WTC11 (cell line): Measurements from ENCODE around the gene GOLGA3. TPM values are rescaled to one million over a fixed set of nuclear protein-coding genes. Genes with fewer than 3 reads are reported as not detected.

Experiments used
- ATAC-seq: fragments of 200-7000 bp; cut with Tn5 transposase; 2 replicates; pipeline ENCODE4 v1.10.0; 2021; ENCODE audit warnings: mild to moderate bottlenecking, moderate library complexity
- CTCF ChIA-PET: fragments of 300-600 bp; sonication (Branson Sonifier 250); formaldehyde crosslinking; loops from one replicate; lab custom pipeline; 2021; ENCODE audit warnings: antibody characterized with exemption; lab: Charles Lee
- POLR2A ChIA-PET: fragments of 350-600 bp; sonication (Branson Sonifier 250); formaldehyde crosslinking; loops from one replicate; lab custom pipeline; 2021; ENCODE audit warnings: antibody characterized with exemption; lab: Charles Lee
- DNase-seq: peaks from one replicate; pipeline ENCODE4 v3.0.0; 2021; ENCODE audit warnings: low spot score
- H3K27ac Mint-ChIP-seq: 2 replicates; pipeline ENCODE4 v1.8.0; 2021; ENCODE audit warnings: mixed read lengths
- H3K27me3 Mint-ChIP-seq: 2 replicates; pipeline ENCODE4 v1.8.0; 2021; ENCODE audit warnings: low read depth, mild to moderate bottlenecking, moderate library complexity, mixed read lengths
- H3K36me3 Mint-ChIP-seq: 2 replicates; pipeline ENCODE4 v1.8.0; 2021; ENCODE audit warnings: mixed read lengths
- H3K4me1 Mint-ChIP-seq: 2 replicates; pipeline ENCODE4 v1.8.0; 2022; ENCODE audit warnings: mixed read lengths
- H3K4me3 Mint-ChIP-seq: 2 replicates; pipeline ENCODE4 v1.8.0; 2021; ENCODE audit warnings: mild to moderate bottlenecking, moderate library complexity, mixed read lengths
- H3K9me3 Mint-ChIP-seq: 2 replicates; pipeline ENCODE4 v1.8.0; 2021; ENCODE audit warnings: mixed read lengths
- CREM ChIP-seq: sonication (generic); formaldehyde crosslinking; IDR thresholded peaks from 2 replicates; pipeline ENCODE4 v1.8.1; 2022; ENCODE audit warnings: mild to moderate bottlenecking, missing genetic modification reagents, moderate library complexity
- ELF4 ChIP-seq: sonication (generic); formaldehyde crosslinking; IDR thresholded peaks from 2 replicates; pipeline ENCODE4 v1.8.1; 2022; ENCODE audit warnings: low read depth, mild to moderate bottlenecking, moderate library complexity, missing genetic modification reagents
- ESRRA ChIP-seq: sonication (generic); formaldehyde crosslinking; IDR thresholded peaks from 2 replicates; pipeline ENCODE4 v1.8.1; 2022; ENCODE audit warnings: mild to moderate bottlenecking, missing genetic modification reagents, borderline replicate concordance
- JUN ChIP-seq: sonication (generic); formaldehyde crosslinking; IDR thresholded peaks from 2 replicates; pipeline ENCODE4 v1.8.0; 2023; ENCODE audit warnings: mild to moderate bottlenecking, missing genetic modification reagents
- NR1H2 ChIP-seq: sonication (generic); formaldehyde crosslinking; IDR thresholded peaks from 2 replicates; pipeline ENCODE4 v1.9.0; 2021; ENCODE audit warnings: mild to moderate bottlenecking, moderate library complexity, missing genetic modification reagents
- OVOL2 ChIP-seq: fragments of 250-450 bp; sonication (Bioruptor Pico); IDR thresholded peaks from 2 replicates; pipeline ENCODE4 v1.9.0; 2021; ENCODE audit warnings: mild to moderate bottlenecking, borderline replicate concordance
- PRRX2 ChIP-seq: fragments of 250-450 bp; sonication (Bioruptor Pico); IDR thresholded peaks from 2 replicates; pipeline ENCODE4 v1.8.0; 2021; ENCODE audit warnings: mild to moderate bottlenecking
- SMAD4 ChIP-seq: sonication (generic); formaldehyde crosslinking; IDR thresholded peaks from 2 replicates; pipeline ENCODE4 v1.8.0; 2022; ENCODE audit warnings: mild to moderate bottlenecking, missing genetic modification reagents
- ZNF219 ChIP-seq: sonication (generic); formaldehyde crosslinking; IDR thresholded peaks from 2 replicates; pipeline ENCODE4 v1.8.0; 2023; ENCODE audit warnings: missing genetic modification reagents, mild to moderate bottlenecking, borderline replicate concordance
- ZNF317 ChIP-seq: sonication (generic); formaldehyde crosslinking; IDR thresholded peaks from 2 replicates; pipeline ENCODE4 v1.8.1; 2023; ENCODE audit warnings: low read depth, mild to moderate bottlenecking, moderate library complexity, missing genetic modification reagents, borderline replicate concordance
- total RNA-seq: library from RNA; stranded (reverse); gene quantifications from 3 replicates; pipeline ENCODE4 v1.2.3, GENCODE V29; 2021
- TF ChIP-seq, protein P1 (sequence below): fragments of 250-450 bp; sonication (Bioruptor Pico); IDR thresholded peaks from 2 replicates; pipeline ENCODE4 v1.9.0; 2021; ENCODE audit warnings: mild to moderate bottlenecking

GOLGA3 gene
- total RNA-seq, 1 experiment from 2014 or later = 47.8 TPM

DNA sequence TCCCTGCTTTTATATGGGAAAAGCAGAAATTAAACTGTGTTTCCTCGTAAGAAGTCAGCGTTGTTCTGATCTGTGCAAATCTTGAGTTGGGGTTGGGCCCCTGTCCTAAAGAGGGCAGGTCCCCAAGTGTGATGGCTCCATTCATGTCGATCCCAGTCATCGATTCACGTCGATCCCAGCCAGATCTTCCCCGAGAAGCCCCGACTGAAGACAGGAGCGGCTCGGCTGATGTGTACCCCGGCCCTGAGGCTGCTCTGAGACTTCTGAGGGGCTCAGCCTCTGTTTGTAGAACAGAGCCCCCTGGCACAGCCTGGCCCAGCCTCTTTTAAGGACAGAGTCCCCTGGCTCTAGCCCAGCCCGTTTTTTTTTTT is 108.7 kb downstream of the GOLGA3 start:
- Mint-ChIP-seq H3K36me3 (peaks cover 53% of the 10 kb centered on the region), H3K4me3 (no peak overlapping the region), H3K27me3 (no peaks in the 10 kb centered on the region), H3K9me3 (no peaks in the 10 kb centered on the region), H3K27ac (no peak overlapping the region; the same call in 1 of the 2 replicates), H3K4me1 (no peaks in the 10 kb centered on the region)
- TF ChIP-seq CREM = no peak
- CTCF ChIA-PET = no interaction called here
- POLR2A ChIA-PET = interaction anchor here (0.6 kb wide), 1 partner anchor 34 kb away, joined by 4 read pairs; no protein-coding TSS in a partner anchor
- ATAC-seq = no peak
- no peak for DNase-seq

DNA sequence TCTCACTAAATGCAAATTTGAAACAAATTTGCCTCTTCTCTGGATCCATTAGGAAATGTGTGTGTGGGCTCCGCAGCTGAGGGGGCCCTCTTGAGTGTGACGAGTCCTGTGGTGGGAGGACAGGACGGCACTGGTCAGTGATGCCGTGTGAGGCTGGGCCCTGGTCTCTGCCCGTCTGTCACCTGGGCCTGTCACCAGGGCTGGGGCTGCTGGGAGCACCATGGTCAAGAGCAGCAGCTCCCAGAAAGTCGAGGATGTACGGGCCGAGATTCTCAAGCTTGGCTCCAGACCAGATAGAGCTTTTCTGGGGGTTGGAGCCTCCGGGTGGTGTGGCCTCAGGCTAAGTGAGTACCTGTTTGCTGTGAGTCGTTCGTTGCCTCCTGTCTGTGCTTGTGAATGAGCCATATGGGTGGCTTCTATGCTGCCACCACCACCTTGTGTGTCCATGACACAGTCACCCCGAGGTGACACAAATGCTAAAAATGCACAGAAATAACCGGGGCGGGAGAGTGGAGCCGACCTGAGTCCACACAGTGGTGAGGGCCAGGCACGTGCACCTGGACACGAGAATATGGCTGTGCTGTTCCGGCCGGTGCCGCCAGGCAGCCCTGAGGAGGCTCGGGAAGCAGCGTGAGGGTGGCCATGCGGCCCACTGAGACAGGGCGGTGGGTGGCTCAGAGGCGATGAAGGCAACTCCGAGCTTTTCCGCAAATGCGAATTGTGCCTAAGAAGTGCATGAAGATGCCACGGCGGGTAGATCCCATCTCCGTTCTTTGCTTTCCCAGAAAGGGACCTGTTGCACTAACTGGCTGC is 109.3 kb downstream of the GOLGA3 start:
- ChIA-PET POLR2A (interaction anchor here (0.6 kb wide), 2 partner anchors 33 to 68 kb away, joined by 4 to 9 read pairs; no protein-coding TSS in a partner anchor), CTCF (interaction anchor here (1.9 kb wide), 1 partner anchor 50 kb away, joined by 4 read pairs; no protein-coding TSS in a partner anchor)
- Mint-ChIP-seq H3K4me3 (no peak overlapping the region), H3K27me3 (no peaks in the 10 kb centered on the region), H3K27ac (peak overlapping the region; percentile 34), H3K4me1 (no peaks in the 10 kb centered on the region), H3K9me3 (no peaks in the 10 kb centered on the region), H3K36me3 (peaks cover 56% of the 10 kb centered on the region)
- ATAC-seq (no peak), DNase-seq (no peak)
- no peak for TF ChIP-seq OVOL2
- TF ChIP-seq SMAD4 = no peak
- TF ChIP-seq ZNF219 (CRISPR knock-in tag) = no peak
- no peak for TF ChIP-seq NR1H2 (CRISPR knock-in tag)
- no peak for TF ChIP-seq ELF4
- no peak for TF ChIP-seq ESRRA
- TF ChIP-seq ZNF317 (CRISPR knock-in tag) = no peak
- TF ChIP-seq, protein P1, sequence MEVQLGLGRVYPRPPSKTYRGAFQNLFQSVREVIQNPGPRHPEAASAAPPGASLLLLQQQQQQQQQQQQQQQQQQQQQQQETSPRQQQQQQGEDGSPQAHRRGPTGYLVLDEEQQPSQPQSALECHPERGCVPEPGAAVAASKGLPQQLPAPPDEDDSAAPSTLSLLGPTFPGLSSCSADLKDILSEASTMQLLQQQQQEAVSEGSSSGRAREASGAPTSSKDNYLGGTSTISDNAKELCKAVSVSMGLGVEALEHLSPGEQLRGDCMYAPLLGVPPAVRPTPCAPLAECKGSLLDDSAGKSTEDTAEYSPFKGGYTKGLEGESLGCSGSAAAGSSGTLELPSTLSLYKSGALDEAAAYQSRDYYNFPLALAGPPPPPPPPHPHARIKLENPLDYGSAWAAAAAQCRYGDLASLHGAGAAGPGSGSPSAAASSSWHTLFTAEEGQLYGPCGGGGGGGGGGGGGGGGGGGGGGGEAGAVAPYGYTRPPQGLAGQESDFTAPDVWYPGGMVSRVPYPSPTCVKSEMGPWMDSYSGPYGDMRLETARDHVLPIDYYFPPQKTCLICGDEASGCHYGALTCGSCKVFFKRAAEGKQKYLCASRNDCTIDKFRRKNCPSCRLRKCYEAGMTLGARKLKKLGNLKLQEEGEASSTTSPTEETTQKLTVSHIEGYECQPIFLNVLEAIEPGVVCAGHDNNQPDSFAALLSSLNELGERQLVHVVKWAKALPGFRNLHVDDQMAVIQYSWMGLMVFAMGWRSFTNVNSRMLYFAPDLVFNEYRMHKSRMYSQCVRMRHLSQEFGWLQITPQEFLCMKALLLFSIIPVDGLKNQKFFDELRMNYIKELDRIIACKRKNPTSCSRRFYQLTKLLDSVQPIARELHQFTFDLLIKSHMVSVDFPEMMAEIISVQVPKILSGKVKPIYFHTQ (CRISPR knock-in tag) = no peak
- no peak for TF ChIP-seq JUN
- TF ChIP-seq PRRX2 (CRISPR knock-in tag) = no peak

Other genes with a start within 250 kb of the GOLGA3 start
- gene LRCOL1, start 218.3 kb downstream of the GOLGA3 start, total RNA-seq = 0.24 TPM in 1 of 3 replicates, not detected in the others
- 1.6 to 2.6 TPM (median 2.1 TPM) in 3 replicates for gene P2RX2, start 210.1 kb downstream of the GOLGA3 start, total RNA-seq
- 120 to 144 TPM (median 126 TPM) in 3 replicates for gene POLE, start 141.5 kb downstream of the GOLGA3 start, total RNA-seq
- gene PXMP2, start 141.3 kb downstream of the GOLGA3 start, total RNA-seq = 12.0 to 13.2 TPM (median 12.6 TPM) in 3 replicates
- 76.8 to 89.7 TPM (median 81.0 TPM) in 3 replicates for gene PGAM5, start 118.0 kb downstream of the GOLGA3 start, total RNA-seq
- 50.3 to 63.8 TPM (median 50.6 TPM) in 3 replicates for gene ANKLE2, start 67.0 kb downstream of the GOLGA3 start, total RNA-seq
- gene CHFR, start 58.7 kb upstream of the GOLGA3 start, total RNA-seq = 50.2 to 58.7 TPM (median 53.9 TPM) in 3 replicates
- gene ZNF605, start 127.4 kb upstream of the GOLGA3 start, total RNA-seq = 15.7 to 21.1 TPM (median 18.3 TPM) in 3 replicates
- gene ZNF26, start 157.5 kb upstream of the GOLGA3 start, total RNA-seq = 11.9 to 14.6 TPM (median 13.5 TPM) in 3 replicates
- gene ZNF84, start 208.6 kb upstream of the GOLGA3 start, total RNA-seq = 26.3 to 28.8 TPM (median 28.3 TPM) in 3 replicates